Mucosa of rectum (tissue), 2 donors: ENCODE results near the gene AKT3.

Experiments used
- H3K27ac ChIP-seq, 2 donors: one replicate each; pipeline ENCODE4 v1.7.0; 2013; ENCODE audit warnings: inconsistent platforms in 2 of 2, low read depth in 2 of 2, low read length in 2 of 2
- H3K27me3 ChIP-seq, 2 donors: one replicate each; pipeline ENCODE4 v1.7.0; 2013; ENCODE audit warnings: low read length in 2 of 2; ENCODE audit not compliant: control insufficient read depth in 2 of 2, insufficient read depth in 2 of 2
- H3K36me3 ChIP-seq, 2 donors: one replicate each; pipeline ENCODE4 v1.7.0; 2013; ENCODE audit warnings: low read length in 2 of 2; ENCODE audit not compliant: control insufficient read depth in 2 of 2, insufficient read depth in 2 of 2
- H3K4me1 ChIP-seq, 2 donors: one replicate each; pipeline ENCODE4 v1.7.0; 2013; ENCODE audit warnings: low read length in 2 of 2, mild to moderate bottlenecking in 1 of 2; ENCODE audit not compliant: control insufficient read depth in 2 of 2, insufficient read depth in 2 of 2
- H3K4me3 ChIP-seq, 2 donors: one replicate each; pipeline ENCODE4 v1.7.0; 2013; ENCODE audit warnings: low read length in 2 of 2
- H3K9ac ChIP-seq, 2 donors: one replicate each; pipeline ENCODE4 v1.7.0; 2013; ENCODE audit warnings: low read length in 2 of 2, low read depth in 1 of 2, mild to moderate bottlenecking in 1 of 2
- H3K9me3 ChIP-seq, 2 donors: one replicate each; pipeline ENCODE4 v1.7.0; 2013; ENCODE audit warnings: low read length in 2 of 2; ENCODE audit not compliant: control insufficient read depth in 2 of 2
- donor health status: healthy.
- donor health status: Normal muscosa, but diverticular disease.

Gene AKT3

GRCh38 chr1:243645281-243645680 is 204.8 kb downstream of the AKT3 start:
- H3K27me3 ChIP-seq = no peaks in the 10 kb centered on the region
- H3K9ac ChIP-seq = no peak overlapping the region
- H3K4me3 ChIP-seq = no peak overlapping the region
- no peaks in the 10 kb centered on the region for H3K4me1 ChIP-seq
- H3K27ac ChIP-seq = no peak overlapping the region
- peaks cover 0 to 2% of the 10 kb centered on the region in 2 donors for H3K9me3 ChIP-seq
- no peaks in the 10 kb centered on the region for H3K36me3 ChIP-seq

DNA sequence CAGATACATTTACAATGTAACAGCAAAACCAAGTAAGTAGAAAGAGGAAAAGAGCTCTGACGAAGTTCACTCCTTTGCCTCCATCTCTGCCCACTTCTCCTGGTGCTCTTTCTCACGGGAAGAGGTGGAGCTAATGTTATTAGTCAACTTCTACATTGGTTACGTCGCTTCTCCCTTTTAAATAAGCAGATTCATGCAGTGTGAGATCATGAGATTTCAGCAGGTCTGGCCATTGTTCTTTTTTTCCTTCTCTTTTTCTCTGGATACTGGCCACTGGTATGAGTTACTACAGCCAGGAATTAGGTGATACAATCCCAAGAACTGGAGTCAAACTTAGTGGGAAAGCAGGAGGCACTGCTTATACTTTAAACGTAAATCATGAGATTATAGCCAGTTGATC is 207.1 kb downstream of the AKT3 start:
- Histone ChIP-seq H3K9ac (no peak overlapping the region), H3K36me3 (no peaks in the 10 kb centered on the region), H3K4me3 (no peak overlapping the region), H3K27ac (no peak overlapping the region), H3K27me3 (no peaks in the 10 kb centered on the region), H3K9me3 (peaks cover 0 to 2% of the 10 kb centered on the region in 2 donors), H3K4me1 (no peaks in the 10 kb centered on the region)

DNA sequence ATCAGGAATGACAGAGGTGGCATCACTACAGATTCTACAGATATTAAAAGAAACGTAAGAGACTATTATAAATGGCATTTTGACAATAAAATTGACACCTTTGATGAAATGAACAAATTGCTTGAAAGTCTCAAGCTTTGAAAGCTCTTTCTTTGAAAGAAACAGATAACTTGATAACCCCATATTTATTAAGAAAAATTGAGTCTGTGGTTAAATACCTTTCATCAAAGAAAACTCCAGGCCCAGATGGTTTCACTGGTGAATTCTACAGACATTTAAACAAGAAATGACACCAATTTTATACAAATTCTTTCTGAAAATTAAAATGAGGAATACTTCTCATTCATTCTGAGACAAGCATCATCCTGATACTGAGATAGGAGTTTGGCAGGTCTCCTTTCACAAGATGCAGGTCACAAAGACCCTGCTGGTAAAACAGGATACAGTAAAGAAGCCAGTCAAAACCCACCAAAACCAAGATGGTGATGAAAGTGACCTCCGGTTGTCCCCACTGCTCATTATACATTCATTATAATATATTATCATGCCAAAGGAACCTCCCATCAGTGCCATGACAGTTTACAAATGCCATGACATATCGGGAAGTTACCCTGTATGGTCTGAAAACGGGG is 210.9 kb downstream of the AKT3 start:
- no peak overlapping the region for H3K4me3 ChIP-seq
- H3K9ac ChIP-seq = no peak overlapping the region
- H3K27ac ChIP-seq = no peak overlapping the region
- H3K27me3 ChIP-seq = no peaks in the 10 kb centered on the region
- H3K4me1 ChIP-seq = no peaks in the 10 kb centered on the region
- H3K36me3 ChIP-seq = no peaks in the 10 kb centered on the region
- H3K9me3 ChIP-seq = no peaks in the 10 kb centered on the region

- H3K4me1 ChIP-seq = no peaks in the 10 kb centered on the region
- H3K27ac ChIP-seq = no peak overlapping the region
- no peak overlapping the region for H3K4me3 ChIP-seq
- H3K27me3 ChIP-seq = no peaks in the 10 kb centered on the region
- H3K36me3 ChIP-seq = no peaks in the 10 kb centered on the region
- H3K9ac ChIP-seq = no peak overlapping the region
- H3K9me3 ChIP-seq = no peaks in the 10 kb centered on the region
Measured at GRCh38 chr1:243638186-243638585, 211.9 kb downstream of the AKT3 start.

DNA sequence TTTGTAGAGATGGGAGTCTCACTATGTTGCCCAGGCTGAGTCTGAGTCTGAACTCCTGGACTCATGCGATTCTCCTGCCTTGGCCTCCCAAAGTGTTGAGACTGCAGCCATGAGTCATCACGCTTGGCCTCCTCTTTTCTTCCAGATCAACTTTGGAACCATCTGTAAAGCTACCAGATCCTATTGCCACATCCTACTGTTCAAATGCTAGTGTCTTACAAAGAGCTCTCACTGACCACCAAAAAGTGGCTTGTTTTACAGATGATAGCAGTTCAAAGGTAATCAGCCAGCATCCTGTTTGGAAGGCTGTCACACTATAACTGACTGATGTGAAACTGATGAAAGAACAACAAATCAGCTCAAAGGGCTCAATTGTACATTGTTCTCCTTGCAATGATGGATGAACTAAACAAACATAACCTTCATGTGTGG is 221.6 kb downstream of the AKT3 start:
- Histone ChIP-seq H3K36me3 (no peaks in the 10 kb centered on the region), H3K27me3 (no peaks in the 10 kb centered on the region), H3K4me3 (no peak overlapping the region), H3K27ac (no peak overlapping the region), H3K9me3 (no peaks in the 10 kb centered on the region), H3K4me1 (no peaks in the 10 kb centered on the region), H3K9ac (no peak overlapping the region)

- no peak overlapping the region for H3K9ac ChIP-seq
- H3K27me3 ChIP-seq = no peaks in the 10 kb centered on the region
- H3K9me3 ChIP-seq = no peaks in the 10 kb centered on the region
- no peaks in the 10 kb centered on the region for H3K4me1 ChIP-seq
- H3K27ac ChIP-seq = no peak overlapping the region
- no peak overlapping the region for H3K4me3 ChIP-seq
- H3K36me3 ChIP-seq = no peaks in the 10 kb centered on the region
Measured at GRCh38 chr1:243623841-243624240, 226.2 kb downstream of the AKT3 start.

GRCh38 chr1:243621973-243622372 is 228.1 kb downstream of the AKT3 start:
- no peaks in the 10 kb centered on the region for H3K27me3 ChIP-seq
- H3K36me3 ChIP-seq = no peaks in the 10 kb centered on the region
- no peak overlapping the region for H3K9ac ChIP-seq
- H3K4me3 ChIP-seq = no peak overlapping the region
- no peaks in the 10 kb centered on the region for H3K4me1 ChIP-seq
- no peak overlapping the region for H3K27ac ChIP-seq
- H3K9me3 ChIP-seq = no peaks in the 10 kb centered on the region

- Histone ChIP-seq H3K4me3 (no peak overlapping the region), H3K4me1 (no peaks in the 10 kb centered on the region), H3K9me3 (no peaks in the 10 kb centered on the region), H3K9ac (no peak overlapping the region), H3K36me3 (no peaks in the 10 kb centered on the region), H3K27ac (no peak overlapping the region), H3K27me3 (no peaks in the 10 kb centered on the region)
Measured at GRCh38 chr1:243620096-243620495, 229.9 kb downstream of the AKT3 start.

DNA sequence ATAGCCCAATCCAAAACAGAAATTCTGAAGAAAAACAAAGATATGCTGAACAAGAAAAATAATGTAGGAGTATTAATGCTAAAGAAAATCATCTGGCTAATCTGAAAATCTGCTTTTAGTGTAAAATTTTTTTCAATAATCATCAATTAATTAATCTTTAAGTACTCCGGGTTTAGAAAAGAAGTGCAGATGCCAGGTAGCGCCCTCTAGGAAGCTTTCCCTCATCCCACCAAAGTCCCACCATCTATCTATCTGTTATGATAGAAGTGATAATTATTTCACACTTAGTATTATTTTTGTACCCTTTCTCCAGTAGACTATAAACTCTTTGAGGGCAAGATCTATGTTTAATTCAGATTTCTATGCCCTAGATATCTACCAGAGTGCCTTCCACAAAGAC is 240.3 kb downstream of the AKT3 start:
- H3K36me3 ChIP-seq = no peaks in the 10 kb centered on the region
- no peaks in the 10 kb centered on the region for H3K4me1 ChIP-seq
- no peaks in the 10 kb centered on the region for H3K9me3 ChIP-seq
- no peaks in the 10 kb centered on the region for H3K27me3 ChIP-seq
- H3K9ac ChIP-seq = no peak overlapping the region
- no peak overlapping the region for H3K4me3 ChIP-seq
- H3K27ac ChIP-seq = no peak overlapping the region

DNA sequence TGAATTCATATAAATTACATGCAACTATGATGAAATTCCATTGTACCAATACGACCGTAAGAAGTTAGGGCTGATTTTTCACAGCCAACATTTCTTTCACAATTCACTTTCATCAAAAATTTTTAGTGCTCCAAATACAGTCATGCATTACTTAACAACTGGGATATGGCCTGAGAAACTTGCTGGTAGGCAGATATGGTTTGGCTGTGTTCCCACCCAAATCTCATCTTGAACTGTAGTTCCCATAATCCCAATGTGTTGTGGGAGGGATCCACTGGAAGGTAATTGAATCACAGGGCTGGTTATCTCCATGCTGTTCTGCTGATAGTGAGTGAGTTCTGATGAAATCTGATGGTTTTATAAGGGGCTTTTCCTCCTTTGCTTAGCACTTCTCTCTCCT is 244.4 kb downstream of the AKT3 start:
- Histone ChIP-seq H3K4me3 (no peak overlapping the region), H3K27me3 (no peaks in the 10 kb centered on the region), H3K9ac (no peak overlapping the region), H3K27ac (no peak overlapping the region), H3K9me3 (no peaks in the 10 kb centered on the region), H3K36me3 (no peaks in the 10 kb centered on the region), H3K4me1 (no peaks in the 10 kb centered on the region)

- Histone ChIP-seq H3K9ac (no peak overlapping the region), H3K4me1 (no peaks in the 10 kb centered on the region), H3K4me3 (no peak overlapping the region), H3K27me3 (no peaks in the 10 kb centered on the region), H3K36me3 (no peaks in the 10 kb centered on the region), H3K9me3 (no peaks in the 10 kb centered on the region), H3K27ac (no peak overlapping the region)
Measured at GRCh38 chr1:243601720-243602119, 248.3 kb downstream of the AKT3 start.
